ENCODE data around the gene GALNT10. TPM values are rescaled to one million over a fixed set of nuclear protein-coding genes. Genes with fewer than 3 reads are reported as not detected.

GALNT10 gene
- total and polyA plus RNA-seq, 2 of the 8 experiments (the other 6 are each of a cell fraction or from before 2014, with no cell fraction given): 4.6 to 15.5 TPM

DNA sequence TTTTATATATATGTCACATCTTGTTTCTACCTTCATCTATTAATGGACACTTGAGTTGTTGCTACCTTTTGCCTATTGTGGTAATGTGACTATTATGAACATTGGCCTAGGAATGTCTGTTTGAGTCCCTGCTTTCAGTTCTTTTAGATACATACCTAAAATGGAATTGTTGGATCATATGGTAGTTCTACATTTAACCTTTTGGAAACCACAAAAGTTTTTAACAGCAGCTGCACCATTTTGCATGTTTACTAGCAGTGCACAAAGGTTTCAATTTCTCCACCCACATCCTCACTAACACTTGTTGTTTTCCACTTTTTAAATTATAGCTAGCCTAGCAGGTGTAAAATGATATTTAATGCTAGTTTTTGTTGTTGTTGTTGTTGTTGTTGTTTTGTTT, 88.4 kb downstream of the GALNT10 start:
- H3K27me3 ChIP-seq (replicated peaks in 1 of 4; ENCODE audit: control insufficient read depth in 3 of 4, extremely low read depth in 1 of 4, insufficient read depth in 3 of 4, low read length in 3 of 4): no peaks in the 10 kb centered on the region
- no peaks in the 10 kb centered on the region for H4K20me1 ChIP-seq (replicated peaks in 1 of 2; ENCODE audit: control insufficient read depth in 1 of 2, insufficient read depth in 2 of 2, low read length in 2 of 2)
- H3K14ac ChIP-seq (ENCODE audit: insufficient read length): no peak overlapping the region
- no peaks in the 10 kb centered on the region for H3K9me3 ChIP-seq (ENCODE audit: insufficient read depth in 2 of 2, low read depth in 1 of 2, low read length in 1 of 2)
- POLR2A ChIA-PET (ENCODE audit: partially characterized antibody): no interaction called here
- DNase-seq (ENCODE audit: low read depth in 1 of 2, low spot score in 2 of 2) (no peak), FAIRE-seq (no peak)
- no peak overlapping the region for H3K9ac ChIP-seq (replicated peaks in 1 of 4; ENCODE audit: extremely low read depth in 1 of 4, low read depth in 3 of 4, low read length in 3 of 4)
- H3K4me3 ChIP-seq (ENCODE audit: extremely low read depth in 1 of 4, insufficient read depth in 2 of 4, low read depth in 3 of 4, low read length in 4 of 4): no peak overlapping the region
- no peak overlapping the region for H4K8ac ChIP-seq (ENCODE audit: extremely low read depth, insufficient read depth, low read length)
- no peak overlapping the region for H2BK120ac ChIP-seq (replicated peaks; ENCODE audit: low read depth, low read length)
- no peaks in the 10 kb centered on the region for H3K4me1 ChIP-seq (replicated peaks in 1 of 4; ENCODE audit: control insufficient read depth in 3 of 4, insufficient read depth in 4 of 4, low read length in 3 of 4)
- no peaks in the 10 kb centered on the region for H3K36me3 ChIP-seq (ENCODE audit: control insufficient read depth in 2 of 4, insufficient read depth in 4 of 4, low read length in 3 of 4)
- H3K79me2 ChIP-seq (ENCODE audit: control insufficient read depth in 1 of 2, insufficient read depth in 2 of 2, low read length in 2 of 2): no peaks in the 10 kb centered on the region
- CTCF ChIA-PET (ENCODE audit: partially characterized antibody): no interaction called here
- H3K23ac ChIP-seq (ENCODE audit: insufficient read length): no peak overlapping the region
- H4K5ac ChIP-seq (ENCODE audit: insufficient read length, low read depth, low read length): no peak overlapping the region
- no peak overlapping the region for H3K4me2 ChIP-seq (ENCODE audit: insufficient read depth in 1 of 2, low read depth in 2 of 2, low read length in 2 of 2)
- H4K91ac ChIP-seq (replicated peaks; ENCODE audit: insufficient read length, low read length): no peak overlapping the region
- no peak overlapping the region for H2AK5ac ChIP-seq (ENCODE audit: low read depth, low read length)
- no peak overlapping the region for H2BK5ac ChIP-seq (ENCODE audit: low read depth, low read length)
- H3K27ac ChIP-seq (ENCODE audit: low read depth, low read length): no peak overlapping the region
- H2BK12ac ChIP-seq (ENCODE audit: low read depth, low read length): no peak overlapping the region
- H3K56ac ChIP-seq (replicated peaks; ENCODE audit: insufficient read length, low read depth, low read length): no peak overlapping the region
- H3K4ac ChIP-seq (replicated peaks; ENCODE audit: insufficient read length, low read depth, low read length): no peak overlapping the region
- H3K23me2 ChIP-seq (ENCODE audit: low read depth, low read length): no peaks in the 10 kb centered on the region
- no peaks in the 10 kb centered on the region for H3K79me1 ChIP-seq (ENCODE audit: low read depth, low read length)
- no peak overlapping the region for H2AFZ ChIP-seq (ENCODE audit: low read length)
- H2BK20ac ChIP-seq (ENCODE audit: low read length): no peak overlapping the region
- H2BK15ac ChIP-seq (ENCODE audit: low read length): no peak overlapping the region
- no peak overlapping the region for H3K18ac ChIP-seq (ENCODE audit: extremely low read depth, low read length)
- TF ChIP-seq POU5F1 (IDR thresholded peaks at IDR 0.05; ENCODE audit: low read depth, low read length) (no peak), JUN (IDR thresholded peaks at IDR 0.05; ENCODE audit: low read depth, low read length) (no peak), SP1 (IDR thresholded peaks at IDR 0.05; ENCODE audit: low read depth, low read length) (no peak), NANOG (IDR thresholded peaks at IDR 0.05; ENCODE audit: insufficient read depth, low read depth, low read length, poor library complexity, severe bottlenecking) (no peak), TEAD4 (IDR thresholded peaks at IDR 0.05; ENCODE audit: low read depth, low read length) (no peak), PHF8 (conservative IDR thresholded peaks at IDR 0.05; ENCODE audit: low read depth, low read length) (no peak), CTBP2 (IDR thresholded peaks at IDR 0.05; ENCODE audit: borderline replicate concordance, insufficient read depth, insufficient read length, low read length) (no peak), SUZ12 (IDR thresholded peaks at IDR 0.05; ENCODE audit: low read length) (no peak), HDAC6 (IDR thresholded peaks at IDR 0.05; ENCODE audit: low read depth, low read length) (no peak), HDAC2 (IDR thresholded peaks at IDR 0.05; ENCODE audit: borderline replicate concordance in 1 of 2, low read depth in 2 of 2, low read length in 2 of 2) (no peak), SP4 (IDR thresholded peaks at IDR 0.05; ENCODE audit: low read length) (no peak), POLR2A (IDR thresholded peaks at IDR 0.05; ENCODE audit: control extremely low read depth in 1 of 2, low read depth in 2 of 2, low read length in 2 of 2) (no peak), ASH2L (IDR thresholded peaks at IDR 0.05; ENCODE audit: low read length) (no peak), CBX5 (IDR thresholded peaks at IDR 0.05; ENCODE audit: low read depth, low read length) (no peak)
- TF ChIP-seq, protein P1, sequence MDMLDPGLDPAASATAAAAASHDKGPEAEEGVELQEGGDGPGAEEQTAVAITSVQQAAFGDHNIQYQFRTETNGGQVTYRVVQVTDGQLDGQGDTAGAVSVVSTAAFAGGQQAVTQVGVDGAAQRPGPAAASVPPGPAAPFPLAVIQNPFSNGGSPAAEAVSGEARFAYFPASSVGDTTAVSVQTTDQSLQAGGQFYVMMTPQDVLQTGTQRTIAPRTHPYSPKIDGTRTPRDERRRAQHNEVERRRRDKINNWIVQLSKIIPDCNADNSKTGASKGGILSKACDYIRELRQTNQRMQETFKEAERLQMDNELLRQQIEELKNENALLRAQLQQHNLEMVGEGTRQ (IDR thresholded peaks at IDR 0.05; ENCODE audit: low read length): no peak
